HG03469 (cell line): Measurements from ENCODE around the gene EIF3B.
"Not testable (repeated sequence)": the region's sequence is repeated elsewhere in the genome, so short reads cannot be mapped to it uniquely, and the experiment has no call there.

ENCODE experiments used
- ATAC-seq: cut with Tn5 transposase; IDR thresholded peaks from one replicate; pipeline ENCODE4 v1.9.1; 2021; ENCODE audit warnings: mild to moderate bottlenecking, moderate library complexity, moderate number of reproducible peaks; ENCODE audit not compliant: unreplicated experiment

The EIF3B gene

DNA sequence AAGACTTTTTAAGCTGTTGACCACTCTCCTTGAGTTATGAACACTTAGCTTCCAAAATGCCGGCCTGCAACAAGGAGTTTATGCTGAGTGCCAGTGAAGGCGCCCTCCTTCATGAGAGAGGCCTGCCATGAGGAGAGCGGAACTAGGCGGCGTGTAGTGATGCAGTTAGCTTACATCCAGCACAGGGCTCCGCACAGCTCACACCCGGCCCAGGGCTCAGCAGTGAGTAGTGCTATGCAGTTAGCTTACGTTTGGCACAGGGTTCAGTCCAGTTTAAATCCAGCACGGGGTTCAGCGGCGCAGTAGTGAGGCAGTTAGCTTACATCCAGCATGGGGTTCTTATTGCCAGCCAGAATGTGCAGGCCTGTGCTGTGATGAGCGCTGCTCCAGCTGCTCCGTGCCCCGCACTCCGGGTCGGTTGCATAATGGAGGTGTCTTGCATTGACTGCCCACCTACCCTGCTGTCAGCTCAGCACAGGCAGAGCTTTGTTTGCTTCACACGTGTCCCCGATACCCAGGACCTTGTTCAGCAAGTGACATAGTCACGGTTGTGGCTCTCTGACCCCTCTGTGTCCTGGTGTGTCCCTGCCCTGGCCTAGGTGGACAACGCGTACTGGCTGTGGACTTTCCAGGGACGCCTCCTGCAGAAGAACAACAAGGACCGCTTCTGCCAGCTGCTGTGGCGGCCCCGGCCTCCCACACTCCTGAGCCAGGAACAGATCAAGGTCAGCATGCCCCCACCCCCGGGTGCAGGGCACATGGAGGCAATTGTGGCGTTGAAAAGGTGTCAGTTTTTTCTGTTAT lies 21.9 kb downstream of the EIF3B start:
- ATAC-seq, result no peak

DNA sequence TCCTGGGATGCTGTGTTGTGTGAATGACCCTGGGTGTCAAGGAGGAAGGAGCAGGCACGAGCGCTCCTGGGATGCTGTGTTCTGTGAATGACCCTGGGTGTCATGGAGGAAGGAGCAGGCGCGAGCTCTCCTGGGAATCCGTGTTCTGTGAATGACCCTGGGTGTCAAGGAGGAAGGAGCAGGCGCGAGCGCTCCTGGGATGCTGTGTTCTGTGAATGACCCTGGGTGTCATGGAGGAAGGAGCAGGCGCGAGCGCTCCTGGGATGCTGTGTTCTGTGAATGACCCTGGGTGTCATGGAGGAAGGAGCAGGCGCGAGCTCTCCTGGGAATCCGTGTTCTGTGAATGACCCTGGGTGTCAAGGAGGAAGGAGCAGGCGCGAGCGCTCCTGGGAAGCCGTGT lies 22.9 kb downstream of the EIF3B start:
- not testable (repeated sequence) for ATAC-seq

GRCh38 chr7:2378125-2378524 lies 23.5 kb downstream of the EIF3B start:
- ATAC-seq, result not testable (repeated sequence)

DNA sequence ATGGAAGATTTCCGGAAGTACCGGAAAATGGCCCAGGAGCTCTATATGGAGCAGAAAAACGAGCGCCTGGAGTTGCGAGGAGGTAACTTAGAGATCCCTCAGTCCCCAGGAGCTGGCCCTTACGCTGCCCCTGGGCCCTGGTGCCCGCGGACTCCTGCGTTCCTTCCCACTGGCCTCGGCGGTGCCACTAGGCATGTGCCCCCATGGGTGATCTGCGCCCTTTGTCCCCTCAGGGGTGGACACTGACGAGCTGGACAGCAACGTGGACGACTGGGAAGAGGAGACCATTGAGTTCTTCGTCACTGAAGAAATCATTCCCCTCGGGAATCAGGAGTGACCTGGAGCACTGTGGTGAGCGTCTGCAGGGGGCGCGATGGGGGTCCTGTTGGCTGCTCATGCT lies 24.5 kb downstream of the EIF3B start:
- no peak for ATAC-seq

GRCh38 chr7:2379821-2380450 lies 25.3 kb downstream of the EIF3B start:
- no peak for ATAC-seq

GRCh38 chr7:2380461-2380860 lies 25.8 kb downstream of the EIF3B start:
- no peak for ATAC-seq

DNA sequence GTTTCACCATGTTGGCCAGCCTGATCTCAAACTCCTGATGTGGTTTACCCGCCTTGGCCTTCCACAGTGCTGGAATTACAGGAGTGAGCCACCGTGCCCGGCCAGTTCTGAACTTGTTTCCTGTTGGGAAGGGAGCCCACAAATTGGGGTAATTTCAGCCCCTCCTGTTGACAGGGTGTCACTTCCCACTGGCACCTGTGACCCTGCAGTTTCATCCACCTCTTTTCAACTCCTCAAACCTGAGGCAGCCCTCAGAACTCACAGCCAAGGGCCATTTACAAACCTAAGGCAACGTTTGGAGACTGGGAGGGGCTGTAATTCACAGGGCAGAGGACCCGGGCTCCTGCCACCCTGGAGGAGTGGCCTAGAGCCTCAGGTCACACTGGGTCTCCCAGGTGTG lies 26.6 kb downstream of the EIF3B start:
- ATAC-seq, result no peak

GRCh38 chr7:2381881-2382509 lies 27.4 kb downstream of the EIF3B start:
- no peak for ATAC-seq

DNA sequence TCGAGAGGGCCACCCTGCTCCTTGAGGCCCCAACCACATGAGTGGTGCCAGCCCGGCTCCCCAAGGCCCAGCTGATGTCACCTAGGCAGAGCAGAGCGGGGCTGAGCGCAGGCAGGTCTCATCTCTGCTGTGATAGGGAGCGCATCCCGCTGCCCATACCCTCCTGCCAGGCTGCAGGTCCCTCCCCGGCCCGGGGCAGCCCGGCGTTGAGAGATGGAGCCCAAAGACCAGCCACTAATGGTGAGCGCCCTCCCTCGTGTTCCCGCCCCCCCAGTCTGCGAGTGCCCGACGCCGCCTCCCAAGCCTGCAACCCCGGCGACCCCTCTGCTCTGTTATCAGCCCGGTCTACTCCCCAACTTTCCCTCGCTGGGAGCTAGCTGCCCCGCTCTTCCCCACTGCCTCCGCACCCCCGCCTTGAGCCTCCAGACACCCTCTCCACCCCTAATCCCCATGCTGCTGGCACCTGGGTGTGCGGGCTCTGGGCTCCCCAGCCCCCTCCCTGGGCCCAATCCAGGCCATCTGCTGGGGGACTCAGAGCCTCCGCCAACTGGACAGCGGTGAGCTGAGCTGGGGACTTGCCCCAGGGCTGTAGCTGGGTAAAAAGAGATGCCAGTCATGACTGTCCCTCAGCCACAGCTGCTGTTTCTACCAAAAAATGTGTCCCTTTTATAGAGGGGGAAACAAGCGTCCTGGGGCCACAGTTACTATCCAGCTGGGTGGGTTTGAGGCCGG lies 29.1 kb downstream of the EIF3B start:
- no peak for ATAC-seq

DNA sequence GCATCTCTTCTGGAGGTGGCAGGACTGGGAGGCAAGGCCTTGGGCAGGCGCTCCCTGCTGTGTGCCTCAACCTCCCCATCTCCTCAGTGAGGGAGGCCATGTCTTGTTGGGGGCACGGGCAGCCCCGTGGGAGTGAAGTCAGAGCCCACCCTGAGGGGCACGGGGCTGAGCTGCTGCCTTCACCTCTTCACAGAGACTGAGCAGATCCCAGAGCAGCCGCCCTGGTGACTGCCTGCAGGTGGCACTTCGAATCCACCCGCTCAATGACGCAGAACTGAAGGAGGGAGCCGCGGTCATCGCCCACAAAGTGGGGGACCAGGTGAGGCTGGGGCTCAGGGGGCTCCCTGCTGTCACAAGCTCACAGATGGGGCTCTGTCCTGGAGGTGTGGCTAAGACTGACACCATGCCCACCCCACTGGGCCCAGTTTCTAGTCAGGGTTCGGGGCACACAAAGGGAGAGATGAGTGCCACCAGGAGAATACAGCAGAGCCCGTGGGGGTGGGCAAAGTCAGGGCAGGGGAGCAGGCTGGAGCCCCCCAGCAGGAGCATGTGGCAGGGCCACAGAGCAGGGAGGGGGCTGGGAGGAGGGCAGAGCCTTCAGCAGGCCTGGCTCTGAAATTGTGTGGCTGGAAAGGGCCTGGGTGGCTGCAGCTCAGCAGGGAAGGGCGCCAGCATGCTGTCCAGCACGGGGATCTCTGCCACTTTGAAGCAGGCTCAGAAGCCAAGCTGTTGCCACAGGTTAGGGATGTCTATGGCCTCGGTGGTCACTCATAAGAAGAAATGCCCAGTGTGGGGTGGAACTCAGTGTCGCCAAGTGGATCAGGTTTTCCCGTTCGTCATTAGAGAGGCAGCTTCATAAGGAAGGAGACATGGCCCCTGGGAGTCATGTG lies 30.0 kb downstream of the EIF3B start:
- ATAC-seq, result no peak

DNA sequence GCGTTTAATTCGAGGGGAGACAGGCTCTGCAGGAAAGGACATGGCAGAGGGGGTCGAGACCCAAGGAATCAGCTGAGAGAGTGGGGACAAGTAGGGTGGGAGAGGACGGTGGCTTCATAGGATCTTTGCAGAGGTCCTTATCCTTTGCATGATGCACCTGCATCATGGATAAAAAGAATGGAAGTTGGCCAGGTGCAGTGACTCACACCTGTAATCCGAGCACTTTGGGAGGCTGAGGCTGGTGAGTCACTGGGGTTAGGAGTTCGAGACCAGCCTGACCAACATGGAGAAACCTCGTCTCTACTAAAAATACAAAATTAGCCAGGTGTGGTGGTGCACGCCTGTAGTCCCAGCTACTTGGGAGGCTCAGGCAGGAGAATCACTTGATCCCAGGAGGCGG lies 31.5 kb downstream of the EIF3B start:
- ATAC-seq, result not testable (repeated sequence)

- no peak for ATAC-seq
These were observed 32.5 kb downstream of the EIF3B start for GRCh38 chr7:2386964-2387669.

- no peak for ATAC-seq
These were observed 33.4 kb downstream of the EIF3B start for GRCh38 chr7:2387897-2388636.

- ATAC-seq, result no peak
These were observed 34.0 kb downstream of the EIF3B start for GRCh38 chr7:2388637-2388954.

DNA sequence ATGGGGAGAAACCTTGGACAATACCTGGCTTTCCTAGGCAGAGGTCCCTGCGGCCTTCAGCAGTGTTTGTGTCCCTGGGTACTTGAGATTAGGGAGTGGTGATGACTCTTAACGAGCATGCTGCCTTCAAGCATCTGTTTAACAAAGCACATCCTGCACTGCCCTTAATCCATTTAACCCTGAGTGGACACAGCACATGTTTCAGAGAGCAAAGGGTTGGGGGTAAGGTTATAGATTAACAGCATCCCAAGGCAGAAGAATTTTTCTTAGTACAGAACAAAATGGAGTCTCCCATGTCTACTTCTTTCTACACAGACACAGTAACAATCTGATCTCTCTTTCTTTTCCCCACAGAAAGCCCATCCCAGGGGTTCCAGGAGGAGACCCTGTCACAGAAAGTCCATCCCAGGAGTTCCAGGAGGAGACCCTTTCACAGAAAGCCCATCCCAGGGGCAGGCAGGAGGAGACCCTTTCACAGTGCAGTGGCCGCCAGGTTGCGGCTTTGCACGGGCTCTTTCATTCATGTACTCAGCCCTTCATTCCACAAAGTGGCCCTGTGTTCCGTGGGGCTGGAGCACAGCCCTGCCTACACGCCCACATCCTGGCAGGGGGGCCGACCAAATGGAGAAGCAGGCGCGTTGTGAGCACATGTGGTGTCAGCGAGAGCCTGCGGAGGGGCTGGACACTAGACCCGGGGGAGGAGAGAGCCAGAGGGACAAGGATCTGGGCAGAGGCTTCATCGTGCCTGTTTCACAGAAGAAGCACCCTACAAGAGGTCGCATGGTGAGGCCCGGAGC lies 35.6 kb downstream of the EIF3B start:
- not testable (repeated sequence) for ATAC-seq

- no peak for ATAC-seq
These were observed 39.1 kb downstream of the EIF3B start for GRCh38 chr7:2393706-2394105.

DNA sequence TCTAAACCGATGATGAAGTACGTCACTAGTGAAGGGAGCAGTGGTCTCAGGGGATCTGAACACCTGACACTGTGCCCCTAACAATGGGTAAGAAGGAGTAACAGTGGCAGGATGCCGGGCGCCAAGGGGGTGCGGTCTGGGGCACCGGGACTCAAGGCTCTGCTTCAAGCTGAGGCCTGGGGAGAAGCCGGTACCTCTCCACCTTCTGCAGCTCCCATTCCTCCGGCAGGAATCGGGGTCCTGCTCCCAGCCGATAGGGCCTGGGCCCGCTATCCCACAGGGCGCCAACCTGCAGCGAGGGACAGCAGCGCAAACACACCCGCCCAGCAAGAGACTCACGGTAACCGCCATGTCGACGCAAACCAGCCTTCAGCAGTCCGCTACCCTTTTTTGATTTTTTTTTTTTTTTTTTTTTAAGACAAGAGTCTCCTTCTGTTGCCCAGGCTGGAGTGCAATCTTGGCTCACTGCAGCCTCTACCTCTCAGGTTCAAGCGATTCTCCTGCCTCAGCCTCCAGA lies 40.0 kb downstream of the EIF3B start:
- ATAC-seq, result no peak

DNA sequence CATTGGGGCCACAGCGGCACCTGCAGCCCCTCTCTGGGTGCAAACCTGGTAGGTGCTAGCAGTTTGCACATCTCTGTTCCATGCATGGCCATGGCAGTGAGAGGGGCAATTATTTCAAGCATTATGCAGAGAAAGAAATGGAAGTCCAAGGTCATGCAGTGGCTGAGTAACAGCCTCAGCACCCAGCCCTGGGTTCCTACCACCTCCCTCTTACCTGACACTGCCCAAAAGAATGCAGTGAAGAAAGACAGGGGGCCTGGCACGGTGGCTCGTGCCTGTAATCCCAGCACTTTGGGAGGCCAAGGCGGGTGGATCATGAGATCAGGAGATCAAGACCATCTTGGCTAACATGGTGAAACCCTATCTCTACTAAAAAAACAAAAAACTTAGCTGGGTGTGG lies 43.9 kb downstream of the EIF3B start:
- ATAC-seq, result no peak
